GM10847 (cell line): ENCODE measurements around the gene CHD8.

Source experiments
- POLR2A ChIP-seq: IDR thresholded peaks from 2 replicates; pipeline ENCODE4 v1.6.1; 2011; ENCODE audit not compliant: insufficient read length; ENCODE audit errors: extremely low read depth

CHD8 gene, protein sequence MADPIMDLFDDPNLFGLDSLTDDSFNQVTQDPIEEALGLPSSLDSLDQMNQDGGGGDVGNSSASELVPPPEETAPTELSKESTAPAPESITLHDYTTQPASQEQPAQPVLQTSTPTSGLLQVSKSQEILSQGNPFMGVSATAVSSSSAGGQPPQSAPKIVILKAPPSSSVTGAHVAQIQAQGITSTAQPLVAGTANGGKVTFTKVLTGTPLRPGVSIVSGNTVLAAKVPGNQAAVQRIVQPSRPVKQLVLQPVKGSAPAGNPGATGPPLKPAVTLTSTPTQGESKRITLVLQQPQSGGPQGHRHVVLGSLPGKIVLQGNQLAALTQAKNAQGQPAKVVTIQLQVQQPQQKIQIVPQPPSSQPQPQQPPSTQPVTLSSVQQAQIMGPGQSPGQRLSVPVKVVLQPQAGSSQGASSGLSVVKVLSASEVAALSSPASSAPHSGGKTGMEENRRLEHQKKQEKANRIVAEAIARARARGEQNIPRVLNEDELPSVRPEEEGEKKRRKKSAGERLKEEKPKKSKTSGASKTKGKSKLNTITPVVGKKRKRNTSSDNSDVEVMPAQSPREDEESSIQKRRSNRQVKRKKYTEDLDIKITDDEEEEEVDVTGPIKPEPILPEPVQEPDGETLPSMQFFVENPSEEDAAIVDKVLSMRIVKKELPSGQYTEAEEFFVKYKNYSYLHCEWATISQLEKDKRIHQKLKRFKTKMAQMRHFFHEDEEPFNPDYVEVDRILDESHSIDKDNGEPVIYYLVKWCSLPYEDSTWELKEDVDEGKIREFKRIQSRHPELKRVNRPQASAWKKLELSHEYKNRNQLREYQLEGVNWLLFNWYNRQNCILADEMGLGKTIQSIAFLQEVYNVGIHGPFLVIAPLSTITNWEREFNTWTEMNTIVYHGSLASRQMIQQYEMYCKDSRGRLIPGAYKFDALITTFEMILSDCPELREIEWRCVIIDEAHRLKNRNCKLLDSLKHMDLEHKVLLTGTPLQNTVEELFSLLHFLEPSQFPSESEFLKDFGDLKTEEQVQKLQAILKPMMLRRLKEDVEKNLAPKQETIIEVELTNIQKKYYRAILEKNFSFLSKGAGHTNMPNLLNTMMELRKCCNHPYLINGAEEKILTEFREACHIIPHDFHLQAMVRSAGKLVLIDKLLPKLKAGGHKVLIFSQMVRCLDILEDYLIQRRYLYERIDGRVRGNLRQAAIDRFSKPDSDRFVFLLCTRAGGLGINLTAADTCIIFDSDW (N-terminal part only)

DNA sequence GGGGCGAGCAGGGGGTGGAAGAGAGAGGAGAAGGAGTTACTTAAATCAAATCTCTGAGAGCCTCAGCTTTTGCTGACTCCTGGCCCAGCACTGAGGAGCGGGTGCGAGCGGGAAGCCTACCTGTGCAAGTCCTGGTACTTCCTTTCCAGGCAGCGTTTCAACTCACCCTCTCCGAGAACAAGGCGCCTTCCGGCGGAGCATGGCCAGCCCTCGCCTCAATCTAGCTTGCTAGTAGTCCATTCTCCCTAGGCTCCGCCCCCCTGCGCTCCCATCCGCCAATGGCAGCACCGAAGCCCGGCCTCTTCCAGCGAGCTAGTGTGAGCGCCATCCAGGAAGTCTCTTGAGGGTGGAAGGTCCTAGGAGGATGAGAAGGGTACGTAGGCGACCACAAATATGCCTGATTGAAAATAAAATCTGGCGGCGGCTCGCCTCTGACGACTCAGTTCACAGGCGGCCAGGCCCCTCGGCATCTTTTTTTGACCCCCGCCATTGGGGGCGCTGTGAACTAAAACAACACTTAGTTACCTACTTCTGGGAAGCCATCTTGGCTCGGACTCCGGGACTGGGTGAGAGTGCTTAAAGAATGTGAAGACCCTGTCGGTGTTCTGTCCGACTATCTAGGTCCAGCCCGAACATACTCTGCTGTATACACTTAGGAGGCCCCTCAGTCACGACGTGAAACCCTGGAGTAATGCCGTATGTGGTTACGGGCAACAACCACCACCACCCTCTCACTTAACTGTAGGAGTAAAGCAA is at the start of gene CHD8:
Gene CHD8, minus strand, starts transcription at position 212 of the 756 bp plus-strand sequence. CDS start 24,480 bp downstream, outside the sequence.
- TF ChIP-seq POLR2A = peak; percentile 83

DNA sequence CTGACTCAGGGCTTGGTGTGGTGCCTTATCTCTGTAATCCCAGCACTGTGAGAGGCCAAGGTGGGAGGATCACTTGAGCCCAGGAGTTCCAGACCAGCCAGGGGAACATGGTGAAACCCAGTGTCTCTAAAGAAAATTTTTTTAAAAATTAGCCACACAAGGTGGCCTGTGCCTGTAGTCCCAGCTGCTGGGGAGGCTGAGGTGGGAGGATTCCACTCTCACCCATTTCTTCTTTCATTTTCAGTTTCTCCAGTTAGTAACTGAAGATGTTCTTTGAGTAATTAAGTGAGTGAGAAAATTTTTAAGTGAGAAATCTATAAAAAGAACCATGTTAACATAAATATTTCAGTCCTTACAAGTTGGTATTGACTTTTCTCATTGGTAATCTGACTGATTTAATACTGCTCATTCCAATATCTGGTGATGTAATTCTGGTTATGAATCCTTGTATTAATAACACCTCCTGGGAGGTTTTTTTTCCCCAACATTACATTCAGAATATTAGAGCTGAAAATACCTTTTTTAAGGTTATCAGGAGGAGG is 49.2 kb upstream of the CHD8 start:
- no peak for TF ChIP-seq POLR2A

DNA sequence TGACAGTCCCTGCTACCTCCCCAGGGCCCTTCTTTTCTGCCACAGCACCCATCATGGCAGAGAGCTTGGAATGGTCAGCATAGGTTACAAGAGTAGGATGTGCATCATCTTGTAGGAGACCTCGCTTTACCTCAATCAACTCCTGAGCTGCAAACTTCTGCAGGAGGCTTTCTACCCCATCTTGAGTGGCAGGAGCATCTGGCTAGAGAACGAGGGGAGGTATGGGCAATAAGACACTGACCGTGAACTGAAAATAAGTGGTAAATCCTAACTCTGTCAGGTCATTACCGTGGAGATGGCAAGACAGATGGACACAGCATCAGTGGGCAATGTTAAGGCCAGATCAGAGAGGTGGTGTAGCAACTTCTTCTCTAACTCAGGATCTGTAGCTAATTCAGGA is 47.5 kb upstream of the CHD8 start:
- TF ChIP-seq POLR2A = no peak

DNA sequence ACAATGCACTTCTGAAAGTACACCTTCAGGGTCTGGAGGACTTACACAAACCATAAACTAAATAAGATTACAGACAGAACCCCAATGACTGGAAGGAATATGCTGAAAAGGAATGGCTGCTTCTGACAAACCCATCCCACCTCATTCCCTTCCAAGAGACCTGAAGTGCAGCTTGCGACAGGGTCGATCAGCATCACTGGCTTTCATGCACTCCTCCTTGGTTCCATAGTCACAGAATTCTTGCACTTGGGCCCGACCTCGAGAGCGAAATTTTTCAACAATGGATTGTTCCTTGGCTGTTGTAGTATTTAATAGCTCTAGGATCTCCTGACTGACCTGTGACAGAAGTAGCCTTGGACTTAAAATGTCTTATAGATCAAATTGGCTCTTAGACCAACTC is 45.6 kb upstream of the CHD8 start:
- TF ChIP-seq POLR2A = no peak

DNA sequence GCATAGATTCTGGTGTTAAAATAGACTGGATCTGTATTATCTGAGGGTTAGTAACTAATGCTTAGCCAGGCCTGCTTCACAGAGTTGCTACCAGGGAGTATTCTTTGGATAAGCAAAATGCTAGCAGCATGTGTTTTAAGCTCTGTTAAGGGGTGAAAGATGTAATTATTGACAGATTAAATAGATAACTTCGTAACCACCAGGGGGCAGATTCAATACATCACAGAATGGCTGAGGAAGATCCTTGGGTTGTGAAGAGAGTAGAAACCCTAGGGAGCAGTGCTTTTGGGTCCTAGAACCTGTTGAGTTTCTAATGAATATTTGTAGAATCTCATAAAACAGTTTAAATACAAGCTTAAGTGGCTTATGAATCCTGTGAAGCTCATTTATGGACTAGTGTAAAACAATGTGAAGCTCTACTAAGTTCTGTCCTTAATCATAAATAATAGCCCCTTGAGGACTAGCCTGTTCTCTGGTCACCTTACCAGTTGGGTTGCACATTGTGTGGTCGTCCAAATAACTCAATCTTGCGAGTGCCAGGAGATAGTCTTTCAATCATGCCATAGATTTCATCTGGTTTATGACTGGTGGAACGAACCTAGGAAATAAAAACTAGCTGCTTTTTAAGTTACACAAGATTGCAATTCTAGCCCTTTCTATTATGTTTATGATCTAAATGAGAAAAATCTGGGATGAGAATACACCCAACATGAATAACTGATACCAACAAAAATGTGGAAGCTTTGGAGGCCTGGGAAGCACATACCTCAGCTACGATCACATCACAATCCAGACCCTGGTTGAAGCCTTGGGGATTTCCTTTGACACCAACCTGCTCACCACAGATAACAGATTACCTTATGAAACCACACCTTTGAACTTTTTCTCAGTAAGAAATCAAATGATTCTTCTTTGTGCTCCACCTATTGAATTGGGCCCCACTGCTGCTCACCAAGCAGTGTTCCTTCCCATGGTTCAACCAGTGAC is 42.9 kb upstream of the CHD8 start:
- TF ChIP-seq POLR2A = no peak

DNA sequence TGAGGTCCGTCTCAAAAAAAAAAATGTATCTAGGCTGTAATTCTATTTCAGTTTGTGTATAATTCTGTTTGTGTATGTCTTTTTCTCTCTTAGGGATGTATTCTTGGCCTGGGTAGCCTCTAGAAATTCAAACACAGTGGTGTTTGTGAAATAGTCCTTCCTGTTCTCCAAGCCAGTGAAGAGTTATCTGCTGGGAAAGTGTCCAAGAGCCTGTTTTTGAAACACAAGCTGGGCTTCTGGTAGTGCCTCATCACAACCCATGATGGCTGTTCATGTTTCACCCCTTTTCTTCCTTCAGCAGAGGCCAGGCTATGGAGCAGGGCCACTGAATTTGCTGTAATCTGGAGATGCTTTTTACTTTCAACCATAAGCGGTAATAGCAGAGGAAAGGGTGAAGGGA is 40.5 kb upstream of the CHD8 start:
- TF ChIP-seq POLR2A = no peak

DNA sequence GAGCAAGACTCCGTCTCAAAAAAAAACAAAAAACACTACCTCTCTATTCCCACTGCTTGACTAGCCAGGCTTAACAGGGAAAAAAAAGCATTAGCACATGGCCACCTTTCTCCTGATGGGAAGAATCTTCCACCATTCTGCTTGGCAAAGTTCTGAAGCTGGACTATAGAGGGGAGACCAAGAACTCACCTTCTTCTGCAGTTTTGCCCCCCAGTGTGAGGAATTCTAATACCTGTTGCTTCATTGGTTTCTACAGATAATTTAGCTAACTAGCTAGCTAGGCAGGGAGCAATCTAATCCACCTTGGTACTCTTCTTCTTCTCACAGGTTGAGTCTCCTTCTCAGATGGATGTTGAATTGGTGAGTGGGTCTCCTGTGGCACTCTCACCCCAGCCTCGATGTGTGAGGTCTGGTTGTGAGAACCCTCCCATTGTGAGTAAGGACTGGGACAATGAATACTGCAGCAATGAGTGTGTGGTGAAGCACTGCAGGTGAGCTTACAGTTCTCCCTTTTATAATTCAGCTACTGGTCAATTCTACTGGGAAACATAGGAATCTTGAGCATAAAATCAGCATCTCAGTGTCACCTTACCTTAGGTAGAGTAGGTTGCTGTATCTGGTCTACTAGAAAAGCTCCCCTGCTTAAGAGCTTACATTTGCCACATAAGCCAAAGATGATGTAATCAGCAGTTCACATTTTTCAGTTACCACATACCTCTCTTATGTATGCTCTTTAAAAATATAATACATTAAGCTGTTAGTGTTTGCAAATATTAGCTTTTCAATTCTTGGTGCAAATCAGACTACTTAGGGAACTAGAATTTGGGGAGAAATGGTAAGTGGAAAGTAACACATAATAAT is 39.2 kb upstream of the CHD8 start:
- TF ChIP-seq POLR2A = no peak

DNA sequence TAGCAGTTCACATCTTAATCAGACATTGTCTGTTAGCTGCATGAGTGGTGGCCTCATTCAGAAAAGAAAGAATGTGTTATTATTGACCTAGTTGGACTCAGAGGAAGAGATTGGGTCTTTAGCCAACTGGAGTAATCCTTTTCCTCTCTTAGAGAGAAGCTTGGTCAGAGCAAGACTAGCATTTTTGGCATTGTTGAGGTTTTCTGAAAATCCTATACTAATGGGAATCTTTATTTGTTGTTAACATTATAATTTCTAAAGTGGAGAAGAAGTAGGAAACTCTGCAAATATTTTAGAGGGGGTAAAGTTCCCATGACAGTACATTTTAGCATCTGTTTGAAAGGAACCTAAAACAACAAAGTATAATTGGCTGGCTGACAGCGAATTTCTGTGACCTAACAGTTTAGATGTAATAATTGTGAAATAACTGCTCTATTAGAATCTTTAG is 30.7 kb upstream of the CHD8 start:
- no peak for TF ChIP-seq POLR2A

DNA sequence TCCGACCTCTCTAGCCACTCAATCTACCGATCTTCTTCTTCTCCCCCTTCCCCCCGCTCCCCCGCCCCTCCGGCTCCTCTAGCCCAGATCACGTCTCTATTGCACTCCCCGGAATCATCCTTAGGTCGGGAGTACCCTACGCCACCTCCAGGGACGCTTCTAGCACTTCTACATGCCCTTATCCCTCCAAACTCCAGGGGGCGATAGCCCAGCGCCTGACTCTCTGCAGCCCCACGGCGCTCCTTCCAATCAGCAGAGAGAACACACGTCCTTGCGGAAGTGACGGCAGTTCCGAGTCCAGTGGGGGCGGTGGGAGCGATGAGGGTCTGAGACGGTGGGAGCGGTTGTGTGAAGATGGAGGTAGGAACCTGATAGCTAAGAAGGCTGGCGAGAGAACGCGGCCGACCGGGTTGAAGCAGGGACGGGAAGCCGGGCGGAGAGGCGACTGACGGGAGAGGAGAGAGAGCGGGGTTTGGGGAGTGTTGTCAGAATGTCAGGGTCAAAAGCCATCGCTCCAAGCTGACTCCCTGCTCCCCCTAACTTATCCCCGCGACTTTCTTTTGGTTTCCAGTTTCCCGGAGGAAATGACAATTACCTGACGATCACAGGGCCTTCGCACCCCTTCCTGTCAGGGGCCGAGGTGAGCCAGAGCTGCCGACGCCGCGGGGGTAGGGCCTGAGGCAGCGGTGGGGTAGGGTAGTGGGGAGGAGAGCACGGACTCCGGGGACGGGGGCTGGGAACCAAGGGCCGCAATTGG is 21.2 kb upstream of the CHD8 start, which contains the start of the genes RAB2B and TOX4:
Gene RAB2B, minus strand, starts transcription at position 35 of the 757 bp plus-strand sequence. CDS start 87 bp downstream, outside the sequence.
Gene TOX4, plus strand, starts transcription at position 271 of the 757 bp plus-strand sequence. Its CDS starts 84 bp downstream, at position 355.
- TF ChIP-seq POLR2A = peak; percentile 78

DNA sequence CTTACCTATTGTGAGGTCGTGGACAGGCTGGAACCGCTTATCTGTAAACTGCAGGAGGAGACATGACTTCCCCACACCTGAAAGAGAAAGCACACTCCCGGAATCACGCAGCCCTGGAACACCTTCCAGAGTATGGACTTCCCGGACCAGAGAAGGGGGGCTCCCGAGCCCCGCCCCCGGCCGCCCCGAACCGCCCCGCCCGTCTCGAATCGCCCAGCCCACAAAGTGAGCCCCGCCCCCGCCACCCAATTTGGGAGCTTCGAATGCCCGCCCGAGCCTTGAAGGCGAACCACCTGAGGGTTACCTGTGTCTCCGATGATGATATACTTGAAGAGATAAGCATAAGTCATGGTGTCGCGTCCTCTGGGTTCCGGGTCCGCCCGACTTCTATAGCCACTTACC is 20.6 kb upstream of the CHD8 start:
- TF ChIP-seq POLR2A = no peak
